ENCODE results near the gene AMH. TPM values are rescaled to one million over a fixed set of nuclear protein-coding genes. Genes with fewer than 3 reads are reported as not detected.

AMH gene
- total RNA-seq, 1 donor from 2014 or later, result 0.26 TPM

GRCh38 chr19:2226840-2227360 is 22.2 kb upstream of the AMH start:
- Histone ChIP-seq H3K4me3 (ENCODE audit: low read depth, low read length) (no peak overlapping the region), H3K27me3 (ENCODE audit: control insufficient read depth, insufficient read depth, low read length) (no peaks in the 10 kb centered on the region), H3K36me3 (ENCODE audit: control insufficient read depth, insufficient read depth, low read length) (peaks cover 24% of the 10 kb centered on the region)
- no peak for TF ChIP-seq CTCF (IDR thresholded peaks at IDR 0.05; ENCODE audit: insufficient read depth, low read length, severe bottlenecking)
- no peak for FAIRE-seq
- no peak for DNase-seq (ENCODE audit: low read depth)

GRCh38 chr19:2227415-2228156 is 21.5 kb upstream of the AMH start:
- Histone ChIP-seq H3K4me3 (ENCODE audit: low read depth, low read length) (no peak overlapping the region), H3K27me3 (ENCODE audit: control insufficient read depth, insufficient read depth, low read length) (no peaks in the 10 kb centered on the region), H3K36me3 (ENCODE audit: control insufficient read depth, insufficient read depth, low read length) (peaks cover 24% of the 10 kb centered on the region)
- DNase-seq (ENCODE audit: low read depth) (no peak), FAIRE-seq (no peak)
- TF ChIP-seq CTCF (IDR thresholded peaks at IDR 0.05; ENCODE audit: insufficient read depth, low read length, severe bottlenecking), result no peak

GRCh38 chr19:2228157-2229030 is 20.7 kb upstream of the AMH start:
- FAIRE-seq (no peak), DNase-seq (ENCODE audit: low read depth) (no peak)
- Histone ChIP-seq H3K4me3 (ENCODE audit: low read depth, low read length) (no peak overlapping the region), H3K27me3 (ENCODE audit: control insufficient read depth, insufficient read depth, low read length) (no peaks in the 10 kb centered on the region), H3K36me3 (ENCODE audit: control insufficient read depth, insufficient read depth, low read length) (peaks cover 30% of the 10 kb centered on the region)
- TF ChIP-seq CTCF (IDR thresholded peaks at IDR 0.05; ENCODE audit: insufficient read depth, low read length, severe bottlenecking), result no peak

GRCh38 chr19:2229103-2230032 is 19.8 kb upstream of the AMH start:
- Histone ChIP-seq H3K27me3 (ENCODE audit: control insufficient read depth, insufficient read depth, low read length) (no peaks in the 10 kb centered on the region), H3K4me3 (ENCODE audit: low read depth, low read length) (no peak overlapping the region), H3K36me3 (ENCODE audit: control insufficient read depth, insufficient read depth, low read length) (peaks cover 32% of the 10 kb centered on the region)
- no peak for TF ChIP-seq CTCF (IDR thresholded peaks at IDR 0.05; ENCODE audit: insufficient read depth, low read length, severe bottlenecking)
- no peak for DNase-seq (ENCODE audit: low read depth)
- no peak for FAIRE-seq

GRCh38 chr19:2230033-2230531 is 19.0 kb upstream of the AMH start:
- DNase-seq (ENCODE audit: low read depth) (no peak), FAIRE-seq (no peak)
- H3K36me3 ChIP-seq (ENCODE audit: control insufficient read depth, insufficient read depth, low read length), result peaks cover 30% of the 10 kb centered on the region
- H3K4me3 ChIP-seq (ENCODE audit: low read depth, low read length), result no peak overlapping the region
- H3K27me3 ChIP-seq (ENCODE audit: control insufficient read depth, insufficient read depth, low read length), result no peaks in the 10 kb centered on the region
- no peak for TF ChIP-seq CTCF (IDR thresholded peaks at IDR 0.05; ENCODE audit: insufficient read depth, low read length, severe bottlenecking)

All from bronchial epithelial cell (primary cell).